MCF 10A (cell line): ENCODE results near the gene MSANTD1. TPM values are rescaled to one million over a fixed set of nuclear protein-coding genes. Genes with fewer than 3 reads are reported as not detected.
A peak's percentile ranks its signal among the peaks of the same experiment; 100 is the strongest.

Experiments used
- BruUV-seq: library from RNA; stranded (reverse); fragments of 400-500 nt; replicated peaks from 2 replicates; lab custom pipeline; 2021; lab: Mats Ljungman, UMichigan
- CTCF ChIA-PET: fragments of 300-600 bp; sonication (Branson Sonifier 250); formaldehyde crosslinking; extraction: SDS; loops from one replicate; lab custom pipeline; 2021; ENCODE audit warnings: antibody characterized with exemption, inconsistent platforms; lab: Yijun Ruan, JAX
- POLR2A ChIA-PET: fragments of 300-600, 350-650 bp; sonication (Branson Sonifier 250); formaldehyde crosslinking; extraction: SDS; loops from one replicate; lab custom pipeline; 2020; ENCODE audit warnings: antibody characterized with exemption, inconsistent platforms; lab: Yijun Ruan, JAX
- DNase-seq: peaks from one replicate; pipeline ENCODE4 v3.0.0-alpha.2; 2018; ENCODE audit not compliant: unreplicated experiment
- H3K27ac Mint-ChIP-seq: one replicate; pipeline ENCODE4 v1.8.0; 2022; ENCODE audit warnings: mild to moderate bottlenecking, low read depth, mixed read lengths; ENCODE audit not compliant: unreplicated experiment
- H3K27me3 Mint-ChIP-seq: one replicate; pipeline ENCODE4 v1.8.0; 2022; ENCODE audit warnings: mixed read lengths; ENCODE audit not compliant: insufficient read depth, unreplicated experiment
- H3K36me3 Mint-ChIP-seq: one replicate; pipeline ENCODE4 v1.8.0; 2022; ENCODE audit warnings: mild to moderate bottlenecking, moderate library complexity, mixed read lengths; ENCODE audit not compliant: insufficient read depth, unreplicated experiment
- H3K4me1 Mint-ChIP-seq: one replicate; pipeline ENCODE4 v1.8.0; 2022; ENCODE audit warnings: mixed read lengths; ENCODE audit not compliant: insufficient read depth, unreplicated experiment
- H3K4me3 Mint-ChIP-seq: one replicate; pipeline ENCODE4 v1.8.0; 2022; ENCODE audit warnings: mild to moderate bottlenecking, moderate library complexity, mixed read lengths; ENCODE audit not compliant: unreplicated experiment
- H3K9me3 Mint-ChIP-seq: one replicate; pipeline ENCODE4 v1.8.0; 2022; ENCODE audit warnings: mixed read lengths; ENCODE audit not compliant: unreplicated experiment
- CTCF ChIP-seq: fragments of 200-600 bp; IDR thresholded peaks from one replicate; pipeline ENCODE4 v1.8.0; 2022; ENCODE audit warnings: antibody characterized with exemption, mild to moderate bottlenecking; ENCODE audit not compliant: unreplicated experiment
- intact Hi-C: fragments of 100-400 bp; cut with micrococcal nuclease; formaldehyde crosslinking; loops from 2 replicates; pipeline ENCODE4 v1.14.1; 2022
- total RNA-seq: library from RNA; stranded (reverse); gene quantifications from 2 replicates; pipeline ENCODE4 v1.2.3, GENCODE V29; 2022

MSANTD1 gene
- total RNA-seq, 1 experiment from 2014 or later, result 0.37 TPM

- Mint-ChIP-seq H3K9me3 (no peaks in the 10 kb centered on the region), H3K36me3 (peaks cover 53% of the 10 kb centered on the region), H3K27ac (peak overlapping the region; percentile 3), H3K4me1 (peaks cover 5% of the 10 kb centered on the region), H3K4me3 (no peak overlapping the region), H3K27me3 (no peaks in the 10 kb centered on the region)
- DNase-seq, result peak; percentile 27
- intact Hi-C loops, result no loop called here
- CTCF ChIA-PET, result no interaction called here
- no TSS peak for BruUV-seq
- TF ChIP-seq CTCF, result no peak
- POLR2A ChIA-PET, result interaction anchor here (0.6 kb wide), 1 partner anchor 481 kb away, joined by 6 read pairs; no protein-coding TSS in a partner anchor
Measured at GRCh38 chr4:3233391-3234071, 15.4 kb upstream of the MSANTD1 start.

- Mint-ChIP-seq H3K4me1 (peaks cover 5% of the 10 kb centered on the region), H3K27ac (peak overlapping the region; percentile 3), H3K27me3 (no peaks in the 10 kb centered on the region), H3K4me3 (no peak overlapping the region), H3K36me3 (peaks cover 50% of the 10 kb centered on the region), H3K9me3 (no peaks in the 10 kb centered on the region)
- CTCF ChIA-PET, result no interaction called here
- TF ChIP-seq CTCF, result no peak
- POLR2A ChIA-PET, result interaction anchor here (0.6 kb wide), 1 partner anchor 480 kb away, joined by 6 read pairs; no protein-coding TSS in a partner anchor
- intact Hi-C loops, result no loop called here
- no TSS peak for BruUV-seq
- DNase-seq, result no peak
Measured at GRCh38 chr4:3234171-3235029, 14.6 kb upstream of the MSANTD1 start.

GRCh38 chr4:3235030-3235345, 14.0 kb upstream of the MSANTD1 start:
- peaks cover 5% of the 10 kb centered on the region for H3K4me1 Mint-ChIP-seq
- intact Hi-C loops, result no loop called here
- no peaks in the 10 kb centered on the region for H3K27me3 Mint-ChIP-seq
- H3K36me3 Mint-ChIP-seq, result peaks cover 44% of the 10 kb centered on the region
- H3K4me3 Mint-ChIP-seq, result no peak overlapping the region
- H3K27ac Mint-ChIP-seq, result no peak overlapping the region
- BruUV-seq, result no TSS peak
- no peaks in the 10 kb centered on the region for H3K9me3 Mint-ChIP-seq
- TF ChIP-seq CTCF, result no peak
- POLR2A ChIA-PET, result no interaction called here
- CTCF ChIA-PET, result interaction anchor here (0.6 kb wide), 1 partner anchor 228 kb away, joined by 3 read pairs; no protein-coding TSS in a partner anchor
- no peak for DNase-seq

GRCh38 chr4:3235581-3235980, 13.4 kb upstream of the MSANTD1 start:
- H3K4me1 Mint-ChIP-seq, result peaks cover 5% of the 10 kb centered on the region
- H3K27me3 Mint-ChIP-seq, result no peaks in the 10 kb centered on the region
- CTCF ChIA-PET, result interaction anchor here (0.6 kb wide), 1 partner anchor 228 kb away, joined by 3 read pairs; no protein-coding TSS in a partner anchor
- no peak for DNase-seq
- H3K9me3 Mint-ChIP-seq, result no peaks in the 10 kb centered on the region
- BruUV-seq, result no TSS peak
- H3K27ac Mint-ChIP-seq, result no peak overlapping the region
- intact Hi-C loops, result no loop called here
- no peak for TF ChIP-seq CTCF
- POLR2A ChIA-PET, result no interaction called here
- H3K36me3 Mint-ChIP-seq, result peaks cover 38% of the 10 kb centered on the region
- no peak overlapping the region for H3K4me3 Mint-ChIP-seq
